H1 (cell line): ENCODE results near the gene DENND1A. TPM values are rescaled to one million over a fixed set of nuclear protein-coding genes. Genes with fewer than 3 reads are reported as not detected.

Source experiments
- ATF2 ChIP-seq: IDR thresholded peaks from 2 replicates; pipeline ENCODE4 v1.6.1; 2012; ENCODE audit warnings: low read length, inconsistent platforms
- BCL11A ChIP-seq, 2 experiments: IDR thresholded peaks; one replicate each; pipeline ENCODE4 v1.6.1; 2011; ENCODE audit warnings: low read depth in 2 of 2, low read length in 2 of 2, mild to moderate bottlenecking in 2 of 2
- CTCF ChIP-seq, 3 experiments: IDR thresholded peaks; 1 replicate in 2 of 3; 2 replicates in 1 of 3; pipeline versions ENCODE4 v1.5.1 to v1.6.1; 2011; ENCODE audit warnings: low read length in 3 of 3, mild to moderate bottlenecking in 3 of 3, inconsistent platforms in 2 of 3, low read depth in 1 of 3, moderate library complexity in 1 of 3; ENCODE audit not compliant: insufficient read depth in 1 of 3; ENCODE audit errors: control extremely low read depth in 1 of 3
- FOSL1 ChIP-seq: IDR thresholded peaks from 2 replicates; pipeline ENCODE4 v1.6.1; 2011; ENCODE audit warnings: mild to moderate bottlenecking, low read depth, low read length, moderate library complexity; ENCODE audit not compliant: insufficient read depth
- GABPA ChIP-seq: IDR thresholded peaks from 2 replicates; pipeline ENCODE4 v1.6.1; 2011; ENCODE audit warnings: mild to moderate bottlenecking, low read length, moderate library complexity, borderline replicate concordance; ENCODE audit not compliant: insufficient read depth
- PHF8 ChIP-seq: fragments of 200-600 bp; sonication (generic); conservative IDR thresholded peaks from 2 replicates; pipeline ENCODE4 v1.7.1; 2012; ENCODE audit warnings: low read depth, mild to moderate bottlenecking, inconsistent platforms, low read length, moderate library complexity
- polyA plus RNA-seq, 7 experiments: library from polyadenylated mRNA; depleted of rRNA in 3 of 7; stranded (reverse) in 5 of 7; unstranded in 2 of 7; fragments of >200 nt in 5 of 7; fragments of 200-250 nt in 2 of 7; gene quantifications; 1 replicate in 5 of 7; 2 replicates in 1 of 7; 4 replicates in 1 of 7; pipeline versions ENCODE4 v1.2.1 to v1.2.3, GENCODE V29; 2011 to 2013; ENCODE audit warnings: missing spikeins in 2 of 7, mixed read lengths in 2 of 7
- total RNA-seq: library from RNA; stranded (reverse); fragmentation: NEBNext Ultra II Directional; extraction: Animal tissue kit (Norgen Biotek cat#: 25700); gene quantifications from 2 replicates; pipeline ENCODE4 v1.2.1, GENCODE V29; 2021
- TF ChIP-seq, protein P1 (sequence below): fragments of 300-600 bp; sonication (generic); IDR thresholded peaks from 2 replicates; pipeline ENCODE4 v1.7.1; 2012; ENCODE audit warnings: low read length, moderate library complexity, mild to moderate bottlenecking, inconsistent platforms; ENCODE audit not compliant: insufficient replicate concordance

The DENND1A gene
- total and polyA plus RNA-seq, 2 of the 8 experiments (the other 6 are each of a cell fraction or from before 2014, with no cell fraction given) = 24.1 to 26.4 TPM

DNA sequence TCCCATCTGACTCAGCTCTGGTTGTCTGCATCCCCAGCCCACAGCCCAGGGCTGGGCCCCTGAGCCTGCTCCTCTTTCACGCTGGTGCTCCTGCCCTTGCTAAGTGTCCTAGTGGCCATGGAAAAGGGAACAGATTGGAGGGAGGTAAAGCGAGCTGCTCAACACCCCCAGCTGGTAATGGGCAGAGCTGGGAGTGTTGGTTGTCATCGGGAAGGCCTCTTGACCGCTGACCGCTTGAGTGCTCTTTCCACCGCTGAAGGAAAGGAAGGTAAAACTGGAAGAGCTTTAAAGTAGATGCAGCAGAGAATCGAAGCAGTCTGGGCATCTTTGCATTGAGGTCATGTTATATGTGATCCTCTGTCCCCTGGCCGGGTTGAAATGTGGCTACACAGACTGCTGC, 513.8 kb downstream of the DENND1A start (continued):
- TF ChIP-seq, protein P1, sequence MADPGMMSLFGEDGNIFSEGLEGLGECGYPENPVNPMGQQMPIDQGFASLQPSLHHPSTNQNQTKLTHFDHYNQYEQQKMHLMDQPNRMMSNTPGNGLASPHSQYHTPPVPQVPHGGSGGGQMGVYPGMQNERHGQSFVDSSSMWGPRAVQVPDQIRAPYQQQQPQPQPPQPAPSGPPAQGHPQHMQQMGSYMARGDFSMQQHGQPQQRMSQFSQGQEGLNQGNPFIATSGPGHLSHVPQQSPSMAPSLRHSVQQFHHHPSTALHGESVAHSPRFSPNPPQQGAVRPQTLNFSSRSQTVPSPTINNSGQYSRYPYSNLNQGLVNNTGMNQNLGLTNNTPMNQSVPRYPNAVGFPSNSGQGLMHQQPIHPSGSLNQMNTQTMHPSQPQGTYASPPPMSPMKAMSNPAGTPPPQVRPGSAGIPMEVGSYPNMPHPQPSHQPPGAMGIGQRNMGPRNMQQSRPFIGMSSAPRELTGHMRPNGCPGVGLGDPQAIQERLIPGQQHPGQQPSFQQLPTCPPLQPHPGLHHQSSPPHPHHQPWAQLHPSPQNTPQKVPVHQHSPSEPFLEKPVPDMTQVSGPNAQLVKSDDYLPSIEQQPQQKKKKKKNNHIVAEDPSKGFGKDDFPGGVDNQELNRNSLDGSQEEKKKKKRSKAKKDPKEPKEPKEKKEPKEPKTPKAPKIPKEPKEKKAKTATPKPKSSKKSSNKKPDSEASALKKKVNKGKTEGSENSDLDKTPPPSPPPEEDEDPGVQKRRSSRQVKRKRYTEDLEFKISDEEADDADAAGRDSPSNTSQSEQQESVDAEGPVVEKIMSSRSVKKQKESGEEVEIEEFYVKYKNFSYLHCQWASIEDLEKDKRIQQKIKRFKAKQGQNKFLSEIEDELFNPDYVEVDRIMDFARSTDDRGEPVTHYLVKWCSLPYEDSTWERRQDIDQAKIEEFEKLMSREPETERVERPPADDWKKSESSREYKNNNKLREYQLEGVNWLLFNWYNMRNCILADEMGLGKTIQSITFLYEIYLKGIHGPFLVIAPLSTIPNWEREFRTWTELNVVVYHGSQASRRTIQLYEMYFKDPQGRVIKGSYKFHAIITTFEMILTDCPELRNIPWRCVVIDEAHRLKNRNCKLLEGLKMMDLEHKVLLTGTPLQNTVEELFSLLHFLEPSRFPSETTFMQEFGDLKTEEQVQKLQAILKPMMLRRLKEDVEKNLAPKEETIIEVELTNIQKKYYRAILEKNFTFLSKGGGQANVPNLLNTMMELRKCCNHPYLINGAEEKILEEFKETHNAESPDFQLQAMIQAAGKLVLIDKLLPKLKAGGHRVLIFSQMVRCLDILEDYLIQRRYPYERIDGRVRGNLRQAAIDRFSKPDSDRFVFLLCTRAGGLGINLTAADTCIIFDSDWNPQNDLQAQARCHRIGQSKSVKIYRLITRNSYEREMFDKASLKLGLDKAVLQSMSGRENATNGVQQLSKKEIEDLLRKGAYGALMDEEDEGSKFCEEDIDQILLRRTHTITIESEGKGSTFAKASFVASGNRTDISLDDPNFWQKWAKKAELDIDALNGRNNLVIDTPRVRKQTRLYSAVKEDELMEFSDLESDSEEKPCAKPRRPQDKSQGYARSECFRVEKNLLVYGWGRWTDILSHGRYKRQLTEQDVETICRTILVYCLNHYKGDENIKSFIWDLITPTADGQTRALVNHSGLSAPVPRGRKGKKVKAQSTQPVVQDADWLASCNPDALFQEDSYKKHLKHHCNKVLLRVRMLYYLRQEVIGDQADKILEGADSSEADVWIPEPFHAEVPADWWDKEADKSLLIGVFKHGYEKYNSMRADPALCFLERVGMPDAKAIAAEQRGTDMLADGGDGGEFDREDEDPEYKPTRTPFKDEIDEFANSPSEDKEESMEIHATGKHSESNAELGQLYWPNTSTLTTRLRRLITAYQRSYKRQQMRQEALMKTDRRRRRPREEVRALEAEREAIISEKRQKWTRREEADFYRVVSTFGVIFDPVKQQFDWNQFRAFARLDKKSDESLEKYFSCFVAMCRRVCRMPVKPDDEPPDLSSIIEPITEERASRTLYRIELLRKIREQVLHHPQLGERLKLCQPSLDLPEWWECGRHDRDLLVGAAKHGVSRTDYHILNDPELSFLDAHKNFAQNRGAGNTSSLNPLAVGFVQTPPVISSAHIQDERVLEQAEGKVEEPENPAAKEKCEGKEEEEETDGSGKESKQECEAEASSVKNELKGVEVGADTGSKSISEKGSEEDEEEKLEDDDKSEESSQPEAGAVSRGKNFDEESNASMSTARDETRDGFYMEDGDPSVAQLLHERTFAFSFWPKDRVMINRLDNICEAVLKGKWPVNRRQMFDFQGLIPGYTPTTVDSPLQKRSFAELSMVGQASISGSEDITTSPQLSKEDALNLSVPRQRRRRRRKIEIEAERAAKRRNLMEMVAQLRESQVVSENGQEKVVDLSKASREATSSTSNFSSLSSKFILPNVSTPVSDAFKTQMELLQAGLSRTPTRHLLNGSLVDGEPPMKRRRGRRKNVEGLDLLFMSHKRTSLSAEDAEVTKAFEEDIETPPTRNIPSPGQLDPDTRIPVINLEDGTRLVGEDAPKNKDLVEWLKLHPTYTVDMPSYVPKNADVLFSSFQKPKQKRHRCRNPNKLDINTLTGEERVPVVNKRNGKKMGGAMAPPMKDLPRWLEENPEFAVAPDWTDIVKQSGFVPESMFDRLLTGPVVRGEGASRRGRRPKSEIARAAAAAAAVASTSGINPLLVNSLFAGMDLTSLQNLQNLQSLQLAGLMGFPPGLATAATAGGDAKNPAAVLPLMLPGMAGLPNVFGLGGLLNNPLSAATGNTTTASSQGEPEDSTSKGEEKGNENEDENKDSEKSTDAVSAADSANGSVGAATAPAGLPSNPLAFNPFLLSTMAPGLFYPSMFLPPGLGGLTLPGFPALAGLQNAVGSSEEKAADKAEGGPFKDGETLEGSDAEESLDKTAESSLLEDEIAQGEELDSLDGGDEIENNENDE = no peak
- TF ChIP-seq CTCF (IDR thresholded peaks at IDR 0.05; ENCODE audit: control extremely low read depth in 1 of 3, insufficient read depth in 1 of 3, low read depth in 1 of 3, low read length in 3 of 3) (no peak), FOSL1 (no peak), BCL11A (IDR thresholded peaks at IDR 0.05; ENCODE audit: low read depth in 2 of 2, low read length in 2 of 2) (no peak), PHF8 (no peak), GABPA (no peak), ATF2 (no peak)
